ENCODE results near the gene REEP2. TPM values are rescaled to one million over a fixed set of nuclear protein-coding genes. Genes with fewer than 3 reads are reported as not detected.
"Not testable (repeated sequence)": the region's sequence is repeated elsewhere in the genome, so short reads cannot be mapped to it uniquely, and the experiment has no call there.

Gene REEP2, protein sequence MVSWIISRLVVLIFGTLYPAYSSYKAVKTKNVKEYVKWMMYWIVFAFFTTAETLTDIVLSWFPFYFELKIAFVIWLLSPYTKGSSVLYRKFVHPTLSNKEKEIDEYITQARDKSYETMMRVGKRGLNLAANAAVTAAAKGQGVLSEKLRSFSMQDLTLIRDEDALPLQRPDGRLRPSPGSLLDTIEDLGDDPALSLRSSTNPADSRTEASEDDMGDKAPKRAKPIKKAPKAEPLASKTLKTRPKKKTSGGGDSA
- 1 to 10 TPM; 2.0 TPM for total RNA-seq

DNA sequence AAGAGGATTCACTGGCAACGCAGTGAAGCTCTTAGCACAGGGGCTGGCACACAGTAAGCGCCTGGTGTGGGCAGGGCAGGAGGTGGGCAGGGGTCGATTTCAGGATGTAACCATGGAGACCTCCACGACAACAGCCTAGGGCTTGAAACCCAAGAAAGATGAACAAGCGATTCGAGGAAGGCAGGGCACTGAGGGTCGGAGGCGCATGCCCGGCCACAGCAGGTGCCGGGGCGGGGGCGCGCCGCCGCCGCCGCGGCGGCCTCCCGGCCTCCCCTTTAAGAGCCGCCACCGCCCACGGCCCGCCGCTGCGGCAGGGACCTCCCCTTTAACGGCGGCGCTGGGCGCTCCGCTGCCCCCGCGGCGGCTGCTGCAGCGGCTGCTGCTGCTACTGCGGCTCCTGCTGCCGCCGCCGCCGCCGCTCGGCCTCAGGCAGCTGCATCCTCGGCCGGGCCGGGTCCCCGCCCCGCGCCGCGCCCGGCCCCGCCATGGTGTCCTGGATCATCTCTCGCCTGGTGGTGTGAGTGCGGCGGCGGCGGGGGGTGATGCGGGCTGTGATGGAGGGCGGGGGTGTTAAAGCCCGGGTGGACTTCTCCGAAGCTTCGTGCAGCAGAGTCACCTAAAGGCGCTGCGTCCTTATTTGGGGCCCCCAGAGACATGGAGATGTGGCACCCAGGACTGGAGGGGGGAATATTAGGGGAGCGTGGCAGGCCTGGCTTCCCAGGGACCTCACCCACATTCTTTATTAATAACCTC is at the start of gene REEP2:
Gene REEP2 (plus strand): TSS at position 334 of the 753 bp plus-strand sequence. CDS start 152 bp downstream, at position 486.
- H3K9me3 Mint-ChIP-seq: no peaks in the 10 kb centered on the region
- H3K36me3 Mint-ChIP-seq (ENCODE audit: low read depth): peaks cover 27% of the 10 kb centered on the region
- peak; percentile 80 for ATAC-seq (replicated peaks)
- H3K27ac Mint-ChIP-seq: peak within 1 kb of the TSS; percentile 50
- H3K27me3 Mint-ChIP-seq: peaks cover 4% of the 10 kb centered on the region
- peak within 1 kb of the TSS; percentile 67 for H3K4me3 Mint-ChIP-seq
- no peaks in the 10 kb centered on the region for H3K4me1 Mint-ChIP-seq

DNA sequence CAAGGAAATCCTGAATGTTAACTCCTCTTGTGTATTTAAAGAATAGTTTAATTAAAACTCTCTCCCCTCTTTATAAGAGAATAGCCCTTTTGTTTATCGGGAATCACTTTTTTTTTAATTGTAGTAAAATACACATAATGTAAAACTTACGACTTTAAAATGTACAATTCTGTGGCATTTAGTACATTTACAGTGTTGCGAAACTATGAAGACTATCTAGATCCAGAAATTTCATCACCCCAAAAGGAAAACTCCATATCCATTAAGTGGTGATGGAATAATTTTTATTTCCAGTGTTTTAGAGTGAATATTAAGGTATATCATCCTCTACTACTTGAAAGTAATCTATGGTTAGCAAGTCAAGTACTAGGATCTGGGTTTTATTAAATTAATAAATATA is 49.5 kb upstream of the REEP2 start:
- H3K4me1 Mint-ChIP-seq: no peaks in the 10 kb centered on the region
- no peak for ATAC-seq (replicated peaks)
- no peaks in the 10 kb centered on the region for H3K9me3 Mint-ChIP-seq
- no peak overlapping the region for H3K4me3 Mint-ChIP-seq
- H3K27me3 Mint-ChIP-seq: no peaks in the 10 kb centered on the region
- peaks cover 78% of the 10 kb centered on the region for H3K36me3 Mint-ChIP-seq (ENCODE audit: low read depth)
- H3K27ac Mint-ChIP-seq: no peak overlapping the region

DNA sequence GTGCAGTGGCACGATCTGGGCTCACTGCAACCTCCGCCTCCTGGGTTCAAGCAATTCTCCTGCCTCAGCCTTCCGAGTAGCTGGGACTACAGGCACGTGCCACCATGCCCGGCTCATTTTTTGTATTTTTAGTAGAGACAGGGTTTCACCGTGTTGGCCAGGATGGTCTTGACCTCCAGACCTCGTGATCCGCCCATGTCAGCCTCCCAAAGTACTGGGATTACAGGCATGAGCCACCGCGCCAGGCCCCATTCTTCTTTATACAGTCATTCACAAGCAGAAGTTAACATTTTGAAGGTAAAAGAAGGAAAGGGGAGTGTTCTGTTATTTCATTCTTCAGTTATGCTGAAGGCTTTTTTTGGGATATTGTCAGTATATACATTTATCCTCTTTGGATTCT is 48.9 kb upstream of the REEP2 start:
- H3K9me3 Mint-ChIP-seq; ATAC-seq (replicated peaks); H3K27ac Mint-ChIP-seq; H3K4me1 Mint-ChIP-seq; H3K27me3 Mint-ChIP-seq; H3K4me3 Mint-ChIP-seq: not testable (repeated sequence)
- peaks cover 83% of the 10 kb centered on the region for H3K36me3 Mint-ChIP-seq (ENCODE audit: low read depth)

DNA sequence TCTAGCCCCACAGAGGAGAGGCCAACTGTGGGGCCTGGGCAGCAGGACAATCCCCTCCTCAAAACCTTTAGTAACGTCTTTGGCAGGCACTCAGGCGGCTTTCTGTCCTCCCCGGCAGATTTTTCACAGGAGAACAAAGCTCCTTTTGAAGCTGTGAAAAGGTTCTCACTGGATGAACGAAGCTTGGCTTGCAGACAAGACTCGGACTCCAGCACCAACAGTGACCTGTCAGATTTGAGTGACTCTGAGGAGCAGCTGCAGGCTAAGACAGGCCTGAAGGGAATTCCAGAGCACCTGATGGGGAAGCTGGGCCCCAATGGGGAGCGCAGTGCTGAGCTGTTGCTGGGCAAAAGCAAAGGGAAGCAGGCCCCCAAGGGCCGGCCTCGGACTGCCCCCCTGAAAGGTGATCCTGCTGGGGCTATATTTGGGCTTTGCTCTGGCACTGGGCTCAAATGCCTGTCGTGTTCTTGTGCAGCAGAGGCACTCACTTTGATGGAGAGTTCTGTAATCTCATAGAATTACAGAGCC is 46.9 kb upstream of the REEP2 start:
- H3K9me3 Mint-ChIP-seq: no peaks in the 10 kb centered on the region
- no peak for ATAC-seq (replicated peaks)
- H3K4me1 Mint-ChIP-seq: no peaks in the 10 kb centered on the region
- H3K27ac Mint-ChIP-seq: no peak overlapping the region
- peaks cover 82% of the 10 kb centered on the region for H3K36me3 Mint-ChIP-seq (ENCODE audit: low read depth)
- no peaks in the 10 kb centered on the region for H3K27me3 Mint-ChIP-seq
- H3K4me3 Mint-ChIP-seq: no peak overlapping the region

DNA sequence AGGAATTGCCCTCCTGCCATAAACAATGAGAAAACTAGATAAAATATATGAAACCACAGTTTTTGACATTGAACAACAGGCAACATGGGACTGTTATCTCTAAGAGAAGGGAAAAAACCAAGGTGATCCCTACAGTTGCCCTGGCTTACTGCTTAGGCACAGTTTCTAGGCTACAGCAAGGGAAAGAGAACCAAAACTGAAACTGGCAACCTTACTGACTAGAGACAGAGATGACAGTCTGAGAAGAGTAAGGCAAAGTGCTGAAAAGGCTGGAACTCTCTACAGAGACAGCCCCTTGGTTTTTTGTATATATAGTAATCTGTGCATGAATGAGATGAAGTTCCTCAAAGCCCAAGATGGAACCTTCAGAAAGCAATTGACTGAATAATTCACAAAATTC is 36.2 kb upstream of the REEP2 start:
- H3K27ac Mint-ChIP-seq: peak overlapping the region; percentile 37

DNA sequence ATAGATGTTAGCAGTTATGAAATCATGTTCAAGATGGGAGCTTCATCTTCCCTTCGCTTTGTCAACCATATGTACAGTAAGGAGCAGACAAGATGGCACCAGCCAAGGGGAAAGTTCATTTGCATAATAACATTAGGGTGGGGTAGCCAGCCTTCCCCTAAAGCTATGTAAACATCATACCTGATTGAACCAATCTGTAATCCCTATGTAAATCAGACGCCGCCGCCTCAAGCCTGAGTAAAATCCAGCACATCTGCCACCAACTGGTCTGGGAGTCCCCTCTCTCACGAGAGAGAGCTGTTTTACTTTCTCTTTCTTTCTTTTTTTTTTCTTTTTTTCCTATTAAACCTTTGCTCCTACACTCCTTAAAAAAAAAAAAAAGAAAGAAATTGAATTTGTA is 30.8 kb upstream of the REEP2 start:
- ATAC-seq (replicated peaks): peak; percentile 91

More for the DNA sequence above, 36.2 kb upstream of the REEP2 start:
- no peaks in the 10 kb centered on the region for H3K27me3 Mint-ChIP-seq
- peak; percentile 89 for ATAC-seq (replicated peaks)
- H3K36me3 Mint-ChIP-seq (ENCODE audit: low read depth): peaks cover 96% of the 10 kb centered on the region
- no peaks in the 10 kb centered on the region for H3K9me3 Mint-ChIP-seq
- H3K4me1 Mint-ChIP-seq: peaks cover 13% of the 10 kb centered on the region
- no peak overlapping the region for H3K4me3 Mint-ChIP-seq

DNA sequence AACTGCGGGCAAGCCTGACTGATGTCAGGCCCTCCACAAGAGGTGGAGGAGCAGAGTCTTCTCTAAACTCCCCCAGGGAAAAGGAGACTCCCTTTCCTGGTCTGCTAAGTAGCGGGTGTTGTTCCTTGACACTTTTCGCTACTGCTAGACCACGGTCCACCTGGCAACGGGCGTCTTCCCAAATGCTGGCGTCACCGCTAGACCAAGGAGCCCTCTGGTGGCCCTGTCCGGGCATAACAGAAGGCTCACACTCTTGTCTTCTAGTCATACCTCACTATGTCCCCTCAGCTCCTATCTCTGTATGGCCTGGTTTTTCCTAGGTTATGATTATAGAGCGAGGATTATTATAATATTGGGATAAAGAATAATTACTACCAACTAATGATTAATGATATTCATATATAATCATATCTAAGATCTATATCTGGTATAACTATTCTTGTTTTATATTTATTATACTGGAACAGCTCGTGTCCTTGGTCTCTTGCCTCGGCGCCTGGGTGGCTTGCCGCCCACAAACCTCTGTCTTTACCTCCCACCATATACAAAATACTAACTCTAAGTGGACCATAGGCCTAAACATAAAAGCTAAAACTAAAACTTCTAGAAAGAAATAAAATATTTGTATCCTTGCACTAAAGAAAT is 27.7 kb upstream of the REEP2 start:
- H3K4me1 Mint-ChIP-seq; ATAC-seq (replicated peaks); H3K4me3 Mint-ChIP-seq; H3K27me3 Mint-ChIP-seq; H3K27ac Mint-ChIP-seq; H3K9me3 Mint-ChIP-seq: not testable (repeated sequence)
- peaks cover 67% of the 10 kb centered on the region for H3K36me3 Mint-ChIP-seq (ENCODE audit: low read depth)

More for the DNA sequence above, 30.8 kb upstream of the REEP2 start:
- H3K36me3 Mint-ChIP-seq (ENCODE audit: low read depth): peaks cover 69% of the 10 kb centered on the region
- peak overlapping the region; percentile 82 for H3K27ac Mint-ChIP-seq
- H3K9me3 Mint-ChIP-seq: no peaks in the 10 kb centered on the region
- H3K27me3 Mint-ChIP-seq: no peaks in the 10 kb centered on the region
- H3K4me3 Mint-ChIP-seq: peak overlapping the region; percentile 49
- peaks cover 7% of the 10 kb centered on the region for H3K4me1 Mint-ChIP-seq

DNA sequence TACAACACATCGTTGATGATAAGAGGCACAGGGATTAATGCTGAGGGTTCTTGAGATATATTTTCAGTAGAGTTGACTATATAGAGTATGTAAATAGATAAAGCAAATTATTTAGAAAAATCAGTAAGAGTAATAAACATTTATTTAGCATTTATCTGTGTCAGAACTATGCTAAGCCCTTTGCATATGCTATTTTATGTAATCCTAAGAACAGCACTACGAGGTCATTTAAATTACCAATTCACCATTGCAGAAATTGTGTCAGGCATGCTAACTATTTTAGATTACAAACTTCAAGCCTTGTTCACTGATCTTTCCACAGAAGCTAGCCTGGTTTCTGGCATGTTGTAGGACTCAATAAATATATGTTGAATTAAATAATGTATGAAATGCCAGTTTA is 20.4 kb upstream of the REEP2 start:
- H3K4me3 Mint-ChIP-seq: no peak overlapping the region
- ATAC-seq (replicated peaks): no peak
- no peaks in the 10 kb centered on the region for H3K9me3 Mint-ChIP-seq
- H3K36me3 Mint-ChIP-seq (ENCODE audit: low read depth): peaks cover 99% of the 10 kb centered on the region
- no peaks in the 10 kb centered on the region for H3K27me3 Mint-ChIP-seq
- no peaks in the 10 kb centered on the region for H3K4me1 Mint-ChIP-seq
- no peak overlapping the region for H3K27ac Mint-ChIP-seq

DNA sequence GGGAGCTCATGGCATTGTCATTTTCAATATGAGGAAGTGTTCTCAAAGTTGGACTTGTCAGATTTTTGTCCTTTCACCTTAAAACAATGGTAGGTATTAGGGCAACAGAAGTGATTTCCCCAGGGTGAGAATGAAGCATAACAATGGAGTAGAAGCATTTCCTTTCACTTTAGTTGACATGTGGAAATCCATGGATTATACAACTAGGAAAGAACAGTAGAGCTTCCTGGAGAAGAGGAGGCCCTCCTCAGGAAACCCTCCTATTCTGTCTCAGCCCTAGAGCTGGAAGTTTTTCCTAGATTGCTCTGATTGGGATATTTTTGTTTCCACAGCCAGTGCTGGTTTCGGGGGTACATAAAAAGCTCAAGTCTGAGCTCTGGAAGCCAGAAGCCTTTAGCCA is 13.8 kb upstream of the REEP2 start:
- Mint-ChIP-seq H3K4me3 (no peak overlapping the region), H3K9me3 (no peaks in the 10 kb centered on the region), H3K27ac (peak overlapping the region; percentile 15), H3K27me3 (no peaks in the 10 kb centered on the region), H3K36me3 (ENCODE audit: low read depth) (peaks cover 99% of the 10 kb centered on the region), H3K4me1 (no peaks in the 10 kb centered on the region)
- ATAC-seq (replicated peaks): no peak

DNA sequence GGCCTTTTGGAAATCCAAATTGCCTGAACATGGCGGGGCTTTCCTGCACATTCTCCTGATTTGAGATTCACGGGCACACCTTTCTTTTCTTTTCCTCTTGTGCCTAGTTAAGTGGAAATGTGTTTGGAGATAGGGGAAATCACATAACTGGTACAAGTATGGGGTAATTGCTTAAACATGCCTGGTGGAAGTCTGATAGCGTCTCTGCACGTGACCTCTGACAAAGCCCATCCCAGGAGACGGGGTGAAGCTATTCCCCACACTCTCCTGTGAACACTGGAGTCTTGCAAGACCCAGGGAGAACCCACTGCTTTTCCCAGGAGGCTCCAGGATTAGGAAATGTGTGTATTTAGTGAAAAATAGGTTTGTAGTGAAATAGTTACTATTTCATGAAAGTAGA is 2.9 kb upstream of the REEP2 start:
- Mint-ChIP-seq H3K36me3 (ENCODE audit: low read depth) (peaks cover 56% of the 10 kb centered on the region), H3K27me3 (peaks cover 4% of the 10 kb centered on the region)
- no peak for ATAC-seq (replicated peaks)

DNA sequence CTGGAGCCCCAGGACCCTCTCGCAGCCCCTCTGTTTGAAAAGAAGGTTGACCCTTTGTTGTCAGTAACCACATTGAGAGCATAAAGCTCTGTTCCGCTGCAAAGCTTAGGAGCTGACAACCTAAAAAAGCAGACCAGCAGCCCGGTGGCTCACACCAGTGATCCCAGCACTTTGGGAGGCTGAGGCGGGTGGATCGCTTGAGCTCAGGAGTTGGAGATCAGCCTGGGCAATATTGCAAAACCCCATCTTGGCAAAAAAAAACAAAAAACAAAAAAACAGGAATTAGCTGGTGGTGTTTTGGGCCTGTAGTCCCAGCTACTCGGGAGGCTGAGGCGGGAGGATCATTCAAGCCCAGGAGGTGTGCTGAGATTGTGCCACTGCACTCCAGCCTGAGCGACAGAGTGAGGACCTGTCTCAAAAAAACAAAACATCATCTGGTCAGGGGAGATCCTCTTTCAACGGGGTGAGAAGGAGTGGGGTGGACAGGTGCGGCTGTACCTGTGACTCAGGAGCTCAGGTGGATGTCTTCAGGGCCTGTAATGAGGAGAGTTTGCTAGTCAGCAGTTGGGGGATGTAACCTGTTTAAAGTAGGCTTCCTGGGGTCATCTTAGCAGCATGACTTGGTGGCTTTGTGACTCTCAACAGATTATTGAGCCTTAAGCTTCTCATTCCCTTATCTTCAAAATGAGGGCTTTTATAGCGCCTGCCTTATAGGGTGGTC is 694 bp upstream of the REEP2 start:
- peak overlapping the region; percentile 50 for H3K27ac Mint-ChIP-seq
- no peak for ATAC-seq (replicated peaks)

More for the DNA sequence above, 2.9 kb upstream of the REEP2 start:
- H3K9me3 Mint-ChIP-seq: no peaks in the 10 kb centered on the region
- no peak overlapping the region for H3K4me3 Mint-ChIP-seq
- H3K4me1 Mint-ChIP-seq: no peaks in the 10 kb centered on the region
- no peak overlapping the region for H3K27ac Mint-ChIP-seq

DNA sequence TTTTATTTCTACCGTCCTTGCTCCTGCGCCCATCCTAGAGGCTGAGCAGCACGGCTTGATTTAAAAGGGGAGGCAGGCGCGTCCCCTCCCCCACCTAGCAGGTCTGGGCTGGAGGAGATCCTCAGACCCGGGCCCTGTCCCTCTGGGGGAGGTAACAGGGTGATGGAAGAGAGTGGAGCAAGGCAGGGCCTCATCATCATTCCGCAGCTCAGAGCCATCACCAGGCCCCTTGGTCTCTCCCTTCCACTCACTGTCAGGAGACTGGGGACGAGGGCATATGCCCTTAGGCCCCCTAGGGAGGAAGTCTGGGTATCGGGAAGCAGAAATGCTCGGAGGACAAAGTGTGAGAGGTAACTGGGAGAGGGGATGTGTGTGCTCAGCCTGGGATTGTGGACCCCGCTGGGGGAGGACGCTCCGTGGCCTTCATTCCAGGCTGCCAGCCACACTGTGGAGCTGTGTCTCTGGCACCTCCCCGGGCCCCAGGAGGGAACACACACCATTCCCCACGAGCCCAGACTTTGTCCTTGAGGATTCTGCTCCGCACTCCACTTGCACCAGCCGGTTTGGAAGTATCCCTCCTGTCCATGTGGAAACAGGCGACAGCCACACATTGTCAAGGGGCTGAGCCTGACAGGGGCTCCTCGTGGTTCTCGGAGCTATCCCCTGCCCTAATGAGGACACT is 761 bp downstream of the REEP2 start:
- Mint-ChIP-seq H3K27ac (no peak overlapping the region), H3K4me1 (no peaks in the 10 kb centered on the region)
- ATAC-seq (replicated peaks): peak; percentile 9

More for the DNA sequence above, 694 bp upstream of the REEP2 start:
- H3K4me1 Mint-ChIP-seq: no peaks in the 10 kb centered on the region
- no peaks in the 10 kb centered on the region for H3K9me3 Mint-ChIP-seq
- peaks cover 34% of the 10 kb centered on the region for H3K36me3 Mint-ChIP-seq (ENCODE audit: low read depth)
- H3K4me3 Mint-ChIP-seq: peak overlapping the region; percentile 67
- H3K27me3 Mint-ChIP-seq: peaks cover 4% of the 10 kb centered on the region

DNA sequence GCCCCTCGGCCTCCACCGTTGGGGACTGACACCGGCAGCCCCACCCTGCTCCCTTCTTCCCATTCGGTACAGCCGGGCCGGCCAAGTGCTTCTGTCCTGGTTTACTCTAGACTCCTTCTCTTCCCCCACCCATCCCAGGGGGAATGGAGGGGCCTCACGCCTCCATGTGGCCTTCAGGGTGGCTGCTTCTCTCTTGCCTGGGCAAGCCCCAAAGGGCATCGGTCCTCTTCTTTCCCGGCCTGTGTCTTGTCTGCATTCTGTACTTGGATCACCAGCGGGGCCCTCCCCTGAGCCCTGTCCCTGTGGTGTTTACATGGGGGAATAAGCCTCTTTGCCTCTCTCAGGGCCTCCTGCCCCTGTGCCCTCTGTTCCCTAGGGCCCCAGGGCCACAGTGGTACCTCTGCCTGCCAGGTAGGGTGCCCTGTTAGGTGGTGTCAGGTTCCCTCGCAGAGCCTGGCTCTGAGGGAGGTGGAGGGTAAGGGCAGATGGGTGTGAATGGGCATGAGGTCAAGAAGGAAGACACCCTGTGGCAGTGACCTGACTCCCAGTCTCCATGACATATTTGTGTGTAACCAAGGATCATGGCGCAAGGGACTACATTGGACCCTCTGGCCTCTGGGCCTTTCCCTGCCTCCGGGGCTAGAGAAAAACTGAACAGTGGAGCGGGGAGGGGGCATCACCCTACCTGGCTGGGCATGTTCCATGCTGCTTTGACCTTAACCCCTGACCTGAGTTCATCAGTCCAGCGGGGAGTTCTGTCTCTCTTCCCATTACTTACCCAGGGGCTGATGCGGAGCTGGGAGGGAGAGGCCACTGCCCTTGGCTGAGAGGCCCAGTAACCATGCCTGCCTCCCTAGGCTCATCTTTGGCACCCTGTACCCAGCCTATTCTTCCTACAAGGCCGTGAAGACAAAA is 1.6 kb downstream of the REEP2 start:
- Mint-ChIP-seq H3K4me1 (no peaks in the 10 kb centered on the region), H3K27ac (peak overlapping the region; percentile 39), H3K27me3 (peaks cover 4% of the 10 kb centered on the region), H3K9me3 (no peaks in the 10 kb centered on the region), H3K4me3 (peak overlapping the region; percentile 67), H3K36me3 (ENCODE audit: low read depth) (peaks cover 12% of the 10 kb centered on the region)
- no peak for ATAC-seq (replicated peaks)

More for the DNA sequence above, 761 bp downstream of the REEP2 start:
- Mint-ChIP-seq H3K4me3 (peak overlapping the region; percentile 67), H3K36me3 (ENCODE audit: low read depth) (peaks cover 20% of the 10 kb centered on the region), H3K9me3 (no peaks in the 10 kb centered on the region), H3K27me3 (peaks cover 4% of the 10 kb centered on the region)
